GM21619 (cell line): ENCODE results near the gene SINHCAF.
"Not testable (repeated sequence)": the region's sequence is repeated elsewhere in the genome, so short reads cannot be mapped to it uniquely, and the experiment has no call there.

Source experiments
- ATAC-seq: cut with Tn5 transposase; IDR thresholded peaks from one replicate; pipeline ENCODE4 v1.9.1; 2021; ENCODE audit not compliant: unreplicated experiment

The SINHCAF gene

GRCh38 chr12:31272607-31273225 lies 53.2 kb downstream of the SINHCAF start:
- no peak for ATAC-seq

DNA sequence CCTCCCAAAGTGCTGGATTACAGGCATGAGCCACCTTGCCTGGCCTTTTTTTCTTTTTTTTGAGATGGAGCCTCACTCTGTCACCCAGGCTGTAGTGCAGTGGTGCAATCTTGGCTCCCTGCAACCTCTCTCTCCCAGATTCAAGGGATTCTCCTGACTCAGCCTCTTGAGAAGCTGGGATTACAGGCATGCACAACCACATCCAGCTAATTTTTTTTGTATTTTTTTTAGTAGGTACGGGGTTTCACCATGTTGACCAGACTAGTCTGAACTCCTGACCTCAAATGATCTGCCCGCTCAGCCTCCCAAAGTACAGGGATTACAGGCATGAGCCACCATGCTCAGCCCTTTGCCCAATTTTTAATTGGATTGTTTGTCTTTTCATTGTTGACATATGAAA lies 58.0 kb downstream of the SINHCAF start:
- ATAC-seq, result no peak

DNA sequence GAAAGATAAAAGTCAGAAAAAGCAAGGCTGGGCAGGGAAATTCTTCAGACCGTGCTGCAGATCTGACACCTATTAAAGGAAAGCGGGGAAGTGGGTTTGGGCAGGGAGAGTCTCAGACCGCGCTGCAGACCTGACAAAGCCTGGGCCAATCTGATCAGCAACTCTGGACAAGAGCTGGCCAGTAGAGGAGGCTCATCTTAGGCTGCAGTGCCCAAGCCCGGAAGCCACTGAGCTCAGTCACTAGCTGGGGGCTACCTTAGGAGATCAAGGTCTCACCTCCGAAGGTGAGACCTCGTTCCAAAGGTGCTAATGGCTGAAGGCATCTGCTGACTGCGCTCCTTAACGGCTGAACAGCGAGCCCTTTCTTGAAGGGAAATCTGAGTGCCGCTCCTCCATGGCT lies 60.2 kb downstream of the SINHCAF start:
- ATAC-seq, result no peak

- ATAC-seq, result no peak
These were observed 62.3 kb downstream of the SINHCAF start for GRCh38 chr12:31263661-31264060.

- ATAC-seq, result no peak
These were observed 64.2 kb downstream of the SINHCAF start for GRCh38 chr12:31261744-31262143.

- no peak for ATAC-seq
These were observed 65.1 kb downstream of the SINHCAF start for GRCh38 chr12:31260840-31261239.

GRCh38 chr12:31259136-31259886 lies 66.6 kb downstream of the SINHCAF start:
- no peak for ATAC-seq

DNA sequence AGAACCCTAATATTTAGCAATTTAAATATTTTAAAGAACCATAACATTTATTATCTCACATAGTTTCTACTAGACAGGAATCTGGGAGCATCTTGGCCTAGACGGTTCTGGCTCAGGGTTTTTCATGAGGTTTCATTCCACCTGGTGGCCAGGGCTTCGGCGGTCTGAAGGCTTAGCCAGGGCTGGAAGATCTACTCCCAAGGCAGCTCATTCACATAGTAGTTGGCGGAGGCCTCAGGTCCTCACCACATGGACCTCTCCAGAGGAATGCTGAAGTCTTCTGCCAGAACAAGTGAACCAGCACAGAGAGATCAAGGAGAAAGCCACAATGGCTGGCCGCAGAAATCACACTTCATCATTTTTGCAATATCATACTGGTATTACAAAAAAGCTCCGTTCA lies 68.2 kb downstream of the SINHCAF start:
- ATAC-seq, result no peak

DNA sequence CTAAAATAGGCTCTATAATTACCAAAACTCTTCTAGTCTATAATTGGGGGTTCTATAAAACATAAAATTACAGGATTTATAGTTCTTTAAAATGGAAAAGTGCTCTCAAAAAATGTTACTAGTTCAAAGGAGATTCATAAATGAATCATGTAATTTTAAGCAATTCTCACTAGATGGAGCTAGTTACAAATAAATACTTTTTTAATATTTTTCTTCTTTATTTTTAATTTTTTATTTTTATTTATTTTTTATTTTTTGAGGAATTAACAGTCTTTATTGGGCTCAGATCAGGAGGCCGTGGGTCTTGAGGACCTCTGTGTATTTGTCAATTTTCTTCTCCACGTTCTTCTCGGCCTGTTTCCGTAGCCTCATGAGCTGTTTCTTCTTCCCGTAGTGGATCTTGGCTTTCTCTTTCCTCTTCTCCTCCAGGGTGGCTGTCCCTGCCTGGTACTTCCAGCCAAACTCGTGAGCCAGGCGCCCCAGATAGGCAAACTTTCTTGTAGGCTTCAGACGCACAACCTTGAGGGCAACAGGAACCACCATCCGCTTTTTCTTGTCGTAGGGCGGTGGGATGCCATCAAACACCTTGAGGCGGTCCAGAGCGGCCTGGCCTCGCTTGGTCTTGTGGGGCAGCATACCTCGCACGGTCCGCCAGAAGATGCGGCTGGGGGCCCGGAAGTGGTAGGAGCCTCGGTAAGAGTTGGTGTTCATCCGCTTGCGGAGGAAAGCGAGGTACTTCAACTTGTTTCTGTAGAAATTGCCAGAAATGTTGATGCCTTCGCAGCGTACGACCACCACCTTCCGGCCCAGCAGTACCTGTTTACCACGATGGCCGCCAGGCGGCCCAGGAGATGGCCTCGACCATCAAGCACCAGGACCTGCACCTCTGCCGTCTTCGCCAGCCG lies 74.0 kb downstream of the SINHCAF start:
- not testable (repeated sequence) for ATAC-seq

- no peak for ATAC-seq
These were observed 75.8 kb downstream of the SINHCAF start for GRCh38 chr12:31250179-31250578.

DNA sequence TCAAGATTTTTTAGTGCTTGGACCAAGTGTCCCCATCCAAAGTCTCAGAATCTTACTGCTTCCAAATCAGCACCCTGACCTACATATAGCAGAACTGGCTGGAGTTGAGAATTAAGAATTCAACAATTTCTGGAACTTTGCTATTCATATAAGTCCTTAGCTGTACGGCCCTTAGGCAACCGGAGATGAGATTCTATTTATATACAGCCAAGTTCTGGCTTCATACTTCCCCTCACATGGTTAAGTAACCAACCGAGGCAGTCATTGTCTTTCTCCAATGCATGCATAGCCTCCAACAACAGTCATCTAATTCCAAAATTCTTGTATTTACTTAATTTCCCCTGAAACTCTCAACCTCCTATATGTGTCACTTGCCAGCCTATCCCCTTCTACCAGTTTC lies 76.6 kb downstream of the SINHCAF start:
- no peak for ATAC-seq

- no peak for ATAC-seq
These were observed 77.1 kb downstream of the SINHCAF start for GRCh38 chr12:31248815-31249214.

DNA sequence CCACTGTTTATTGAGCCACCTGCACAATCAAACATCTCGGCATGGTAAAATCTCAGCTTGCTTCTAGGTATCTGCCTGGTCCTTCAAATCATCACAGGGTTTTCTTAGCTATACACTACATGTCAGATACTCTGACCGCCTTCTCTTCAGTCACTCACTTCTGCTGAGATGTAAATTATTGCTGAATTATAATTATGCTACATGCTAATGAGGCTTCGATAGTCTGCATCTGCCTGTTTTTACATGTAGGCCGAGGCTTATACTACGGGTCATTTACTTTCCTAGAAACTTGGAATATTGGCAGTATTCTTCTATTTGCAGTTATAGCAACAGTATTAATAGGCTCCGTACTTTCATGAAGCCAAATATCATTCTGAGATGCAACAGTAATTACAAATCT lies 77.6 kb downstream of the SINHCAF start:
- ATAC-seq, result no peak

DNA sequence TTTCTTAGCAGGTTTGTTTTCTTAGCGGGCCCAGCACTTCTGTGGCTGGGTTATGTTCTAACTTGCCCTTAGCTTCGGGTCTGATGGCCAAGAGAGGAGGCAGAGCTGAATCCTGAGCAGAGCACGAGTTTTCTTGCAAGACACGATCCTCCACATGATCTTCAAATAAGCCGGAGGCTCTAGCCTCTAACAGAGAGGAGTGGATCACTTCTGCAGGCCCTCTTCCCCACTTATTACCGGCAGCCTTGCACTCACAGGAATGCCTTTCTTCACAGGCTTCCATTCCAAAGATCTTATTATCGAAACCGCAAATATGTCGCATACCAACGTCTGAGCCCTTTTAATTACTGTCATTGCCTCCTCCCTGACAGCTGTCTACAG lies 79.5 kb downstream of the SINHCAF start:
- no peak for ATAC-seq

DNA sequence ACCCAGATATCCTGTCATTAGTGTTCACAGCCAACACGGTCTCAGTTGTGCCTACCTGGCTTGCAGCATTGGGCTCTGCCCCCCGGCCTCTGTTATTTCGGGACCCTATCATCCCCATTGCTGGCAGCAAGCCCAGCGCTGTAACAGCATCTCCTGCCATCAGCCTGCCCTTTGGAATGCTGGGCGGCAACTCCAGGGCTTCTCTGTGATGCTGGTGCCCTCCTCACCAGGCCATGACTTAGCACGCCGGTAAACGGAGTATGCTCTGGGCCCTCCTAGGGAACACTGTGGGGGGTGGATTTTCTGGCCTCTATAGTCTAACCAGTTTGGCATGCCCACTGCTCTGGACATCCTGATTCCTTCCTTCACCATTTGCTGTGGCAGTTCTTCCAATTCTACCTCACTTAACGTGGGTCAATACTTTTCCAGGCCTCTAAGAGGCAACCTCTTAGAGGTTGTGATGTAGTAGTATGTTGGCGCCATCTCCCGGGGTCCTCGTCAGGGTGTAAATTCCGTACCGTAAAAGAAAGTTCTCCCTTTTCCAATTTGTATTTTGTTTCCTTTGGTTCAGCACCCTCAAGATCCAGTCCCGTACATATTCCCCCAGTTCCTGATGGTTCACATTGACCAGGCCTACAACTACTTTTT lies 80.0 kb downstream of the SINHCAF start:
- ATAC-seq, result no peak

GRCh38 chr12:31242418-31242817 lies 83.5 kb downstream of the SINHCAF start:
- ATAC-seq, result not testable (repeated sequence)

DNA sequence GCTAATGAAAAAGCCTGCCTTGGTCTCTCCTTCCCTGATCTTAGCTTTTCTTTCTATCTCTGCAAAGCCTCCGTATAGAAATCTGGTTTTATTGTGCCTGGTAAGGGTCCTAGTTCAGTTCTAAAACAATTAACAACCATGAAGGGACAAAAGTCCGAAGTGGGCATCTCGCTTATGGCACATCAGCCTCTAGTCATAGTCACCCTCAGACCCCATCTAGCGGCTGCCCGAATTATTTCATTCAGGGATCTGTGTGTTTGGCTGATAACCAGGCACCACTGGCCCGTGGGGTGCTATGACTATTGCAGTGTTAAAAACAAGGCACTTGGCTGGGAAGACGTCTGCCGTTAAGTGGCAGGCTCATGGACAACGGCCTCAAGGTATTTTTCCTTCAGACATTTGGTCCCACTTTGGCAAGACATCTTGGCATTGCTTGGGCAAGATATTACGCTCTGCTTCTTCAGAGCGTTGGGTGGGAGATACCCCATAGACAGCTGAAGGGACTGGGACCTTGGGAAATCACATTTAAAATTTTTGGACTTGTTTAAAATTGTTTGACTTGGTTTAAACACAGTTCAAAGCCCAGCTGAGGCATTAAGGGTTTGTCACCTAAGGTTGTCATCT lies 87.1 kb downstream of the SINHCAF start:
- peak; percentile 87 for ATAC-seq

GRCh38 chr12:31238333-31238732 lies 87.6 kb downstream of the SINHCAF start:
- ATAC-seq, result not testable (repeated sequence)

DNA sequence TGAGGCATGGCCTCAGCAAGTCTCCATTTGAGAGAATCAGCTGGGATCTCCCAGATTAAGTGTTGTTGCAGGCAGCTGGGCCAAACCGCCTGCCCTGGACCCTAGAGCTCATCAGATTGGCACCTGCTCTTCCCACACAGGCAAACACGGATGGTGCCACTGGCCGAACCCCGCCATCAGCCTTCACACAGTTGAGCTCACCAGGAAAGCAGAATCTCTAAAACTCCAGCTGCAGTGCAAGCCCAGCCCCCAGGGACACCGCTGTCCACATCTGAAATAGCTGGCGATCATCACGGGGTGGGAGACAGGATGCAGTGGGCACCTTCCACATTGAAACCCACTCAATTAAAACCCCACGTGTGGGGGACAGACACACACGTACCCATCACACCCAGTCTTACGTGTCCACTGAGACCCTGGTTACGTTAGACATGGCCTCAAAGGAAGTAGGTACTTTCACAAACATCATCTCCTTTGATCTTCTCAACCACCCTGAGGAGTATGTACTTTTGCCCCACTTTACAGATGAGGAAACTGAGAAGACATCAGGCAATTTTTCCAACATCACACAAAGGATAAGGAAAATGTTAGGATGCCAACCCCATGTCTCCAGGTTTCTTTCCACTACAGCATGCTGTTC lies 88.8 kb downstream of the SINHCAF start:
- ATAC-seq, result no peak

DNA sequence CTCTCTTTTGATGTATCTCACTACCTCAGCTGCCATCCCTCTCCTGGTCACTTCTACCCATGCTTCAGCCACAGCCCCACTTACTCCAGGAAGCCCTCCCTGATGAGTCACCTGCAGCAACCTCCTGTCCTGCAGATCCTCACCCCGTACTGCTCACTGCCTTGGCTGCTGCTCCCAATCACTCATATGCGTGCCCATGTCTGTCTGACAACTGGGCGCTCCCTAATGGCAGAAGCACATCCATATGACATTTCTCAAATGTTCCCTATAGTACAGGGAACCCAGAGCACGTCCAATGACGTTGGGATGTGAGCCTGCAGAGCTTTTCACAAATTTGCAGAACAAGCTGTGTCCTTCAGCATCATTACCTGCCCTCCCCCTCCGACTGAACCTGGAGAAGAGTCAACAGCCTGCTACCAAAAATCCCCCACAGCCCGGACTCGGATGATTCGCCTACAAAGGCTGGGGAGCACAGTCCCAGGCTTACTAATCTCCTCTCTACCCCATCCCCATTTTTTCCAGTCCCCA lies 90.0 kb downstream of the SINHCAF start:
- no peak for ATAC-seq
